SKM-1 (cell line): Measurements from ENCODE around the gene FAM111A.
A peak's percentile ranks its signal among the peaks of the same experiment; 100 is the strongest.

Experiments
- DNase-seq: peaks from one replicate; lab custom pipeline; 2025; ENCODE audit not compliant: unreplicated experiment; lab: John Stamatoyannopoulos, UW

The FAM111A gene

DNA sequence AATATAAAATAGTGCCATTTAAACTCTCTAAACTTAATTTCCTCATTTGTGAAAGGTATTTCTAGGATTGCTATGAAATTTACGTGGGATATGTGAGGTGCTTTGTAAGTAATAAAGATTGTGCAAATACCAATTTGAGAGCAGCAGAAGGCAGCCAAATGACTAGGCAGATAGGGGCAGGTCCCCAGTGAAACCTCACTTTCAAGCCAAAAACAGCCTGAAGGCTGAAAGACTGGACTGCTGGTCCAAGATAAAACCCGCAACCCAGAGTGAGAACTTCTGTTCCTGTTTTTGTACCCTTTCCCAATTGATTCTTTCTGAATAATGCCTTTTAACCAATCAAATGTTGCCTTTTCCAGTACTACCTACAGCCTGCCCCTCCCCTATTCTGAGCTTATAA is 36.5 kb downstream of the FAM111A start:
- DNase-seq = no peak

GRCh38 chr11:59180168-59180776 is 37.6 kb downstream of the FAM111A start:
- DNase-seq = no peak

DNA sequence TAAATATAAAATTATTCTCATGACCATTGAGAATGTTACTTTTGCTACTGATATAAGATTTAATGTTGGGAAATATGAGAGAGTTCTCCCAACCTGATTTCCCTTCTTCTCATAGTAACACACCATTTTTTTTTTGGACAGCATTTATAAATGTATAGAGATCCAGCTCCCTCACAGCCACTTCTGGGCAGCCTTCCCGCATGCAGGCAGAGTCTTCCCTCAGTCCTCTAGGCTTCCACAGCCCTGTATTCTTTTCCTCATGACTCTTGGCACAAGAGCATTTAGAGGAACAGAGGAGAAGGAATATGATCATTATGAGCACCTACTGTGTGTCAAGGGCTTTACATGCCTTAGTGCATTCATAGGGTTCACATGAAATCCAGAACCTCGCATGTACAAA is 38.3 kb downstream of the FAM111A start:
- DNase-seq = no peak

GRCh38 chr11:59181746-59182456 is 39.2 kb downstream of the FAM111A start:
- no peak for DNase-seq

GRCh38 chr11:59182457-59183151 is 39.9 kb downstream of the FAM111A start:
- no peak for DNase-seq

GRCh38 chr11:59183771-59184170 is 41.1 kb downstream of the FAM111A start:
- DNase-seq = no peak

DNA sequence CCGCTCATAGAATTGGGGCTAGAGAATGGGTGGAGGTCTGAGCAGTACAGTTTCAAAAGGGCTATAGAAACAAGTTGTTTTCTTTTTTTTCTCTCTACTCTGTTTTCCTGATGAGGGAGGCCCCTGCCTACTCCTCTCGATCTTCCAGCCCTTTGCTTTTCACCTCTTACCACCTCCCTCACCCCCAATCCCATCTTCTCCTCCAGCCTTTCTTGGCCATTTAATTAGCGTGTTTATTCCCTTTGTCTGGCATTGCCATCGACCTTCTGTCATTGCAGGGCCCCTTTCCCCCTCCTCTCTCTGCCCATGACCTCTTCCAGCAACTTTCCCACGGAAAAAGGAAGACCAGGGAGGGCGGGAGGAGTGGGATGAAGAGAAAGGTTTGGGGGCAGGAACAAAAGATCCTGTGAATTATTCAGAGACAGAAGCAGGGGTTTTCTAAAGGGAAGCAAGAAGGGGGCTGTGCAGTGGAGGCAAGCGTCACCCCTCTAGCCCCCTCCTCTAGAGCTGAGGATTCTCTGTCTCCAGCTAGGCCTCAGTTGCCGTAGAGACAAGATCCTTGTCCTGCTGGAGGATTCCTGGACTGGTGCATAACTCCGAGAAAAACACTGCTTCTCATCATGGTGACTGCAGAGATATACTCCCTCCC is 42.2 kb downstream of the FAM111A start:
- no peak for DNase-seq

DNA sequence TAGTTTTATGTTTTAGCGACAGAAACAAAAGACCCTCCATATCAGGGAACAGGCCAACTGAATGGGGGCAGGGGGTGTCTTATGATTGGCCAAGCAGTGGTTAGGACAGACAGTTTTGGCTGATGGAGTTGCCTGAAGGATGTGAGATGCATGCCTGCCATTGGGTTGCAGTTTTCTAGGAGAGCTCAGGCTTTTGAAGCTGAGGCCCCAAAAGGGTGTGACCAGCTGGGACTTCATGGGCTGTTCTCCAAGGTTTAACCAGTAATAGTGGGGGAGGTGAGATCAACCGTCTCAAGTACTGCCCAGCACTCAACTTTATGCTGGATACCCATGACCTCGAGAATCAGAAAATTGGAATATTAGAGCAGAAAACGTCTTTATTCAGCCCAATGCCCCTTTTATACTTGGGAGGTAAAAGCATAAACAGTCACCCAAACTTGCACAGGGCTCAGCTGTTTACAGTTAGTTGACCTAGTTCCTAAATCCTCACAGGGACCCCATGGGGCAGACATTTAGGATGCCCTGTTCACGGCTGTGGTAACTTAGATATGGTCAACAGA is 42.8 kb downstream of the FAM111A start:
- DNase-seq = no peak

DNA sequence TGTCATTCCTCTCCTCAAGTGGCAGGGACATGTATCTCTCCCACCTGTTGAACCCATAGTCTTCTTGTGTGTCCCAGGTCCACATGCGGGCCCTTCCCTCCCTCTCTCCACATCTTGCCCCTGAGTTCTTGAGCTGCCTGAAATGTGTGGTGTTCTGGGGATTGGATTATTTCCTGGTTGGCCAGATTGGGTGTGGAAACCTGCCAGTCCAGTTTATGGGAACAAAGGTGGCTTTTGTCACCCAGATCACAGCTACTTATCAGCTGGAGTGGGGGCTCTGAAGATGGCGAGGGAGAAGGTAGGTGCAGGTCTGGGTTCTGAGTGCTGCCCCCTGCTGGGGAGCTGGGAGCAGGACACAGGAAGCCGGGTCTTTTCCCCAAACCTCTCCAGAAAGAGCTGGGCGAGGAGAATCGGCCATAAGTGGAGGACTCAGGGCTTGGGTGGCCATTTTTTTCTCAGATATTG is 43.5 kb downstream of the FAM111A start:
- peak; percentile 16 for DNase-seq

DNA sequence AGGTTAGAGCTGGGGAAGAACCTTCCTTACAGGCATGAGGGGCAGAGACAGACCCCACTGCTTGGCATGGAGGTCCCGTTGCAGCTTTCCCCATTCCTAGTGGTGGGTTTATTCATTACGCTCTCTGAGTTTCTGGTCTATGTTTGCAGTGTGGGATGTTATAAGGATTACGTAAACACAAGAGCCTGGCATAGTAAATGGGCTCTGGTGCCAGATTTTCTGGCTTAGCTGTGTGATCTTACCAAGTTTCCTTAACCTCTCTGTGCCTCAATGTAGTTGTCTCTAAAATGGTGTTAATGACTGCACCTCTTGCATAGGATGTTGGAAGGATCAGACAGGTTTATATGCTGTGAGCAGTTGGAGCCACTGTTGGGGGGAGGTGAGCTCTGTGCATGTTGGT is 44.4 kb downstream of the FAM111A start:
- no peak for DNase-seq

DNA sequence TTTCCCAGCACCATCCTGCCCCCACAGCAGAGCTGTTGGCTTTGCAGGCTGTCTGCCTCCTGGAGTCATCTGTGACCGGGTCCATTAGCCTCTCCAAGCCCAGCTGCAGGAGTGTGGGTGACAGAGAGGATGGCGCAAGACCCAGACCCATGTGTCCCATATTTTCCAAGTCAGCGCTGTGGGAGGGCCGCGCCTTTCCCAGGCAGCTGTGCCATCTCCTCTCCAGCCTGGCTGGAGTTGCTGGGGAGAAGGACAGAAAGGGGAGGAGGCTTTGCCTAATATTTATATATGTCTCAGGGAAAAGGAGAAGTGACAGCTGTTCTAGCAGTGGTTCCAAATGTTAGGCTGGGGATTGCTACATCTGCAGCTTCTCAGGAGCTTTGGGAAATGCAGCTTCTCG is 44.9 kb downstream of the FAM111A start:
- no peak for DNase-seq

DNA sequence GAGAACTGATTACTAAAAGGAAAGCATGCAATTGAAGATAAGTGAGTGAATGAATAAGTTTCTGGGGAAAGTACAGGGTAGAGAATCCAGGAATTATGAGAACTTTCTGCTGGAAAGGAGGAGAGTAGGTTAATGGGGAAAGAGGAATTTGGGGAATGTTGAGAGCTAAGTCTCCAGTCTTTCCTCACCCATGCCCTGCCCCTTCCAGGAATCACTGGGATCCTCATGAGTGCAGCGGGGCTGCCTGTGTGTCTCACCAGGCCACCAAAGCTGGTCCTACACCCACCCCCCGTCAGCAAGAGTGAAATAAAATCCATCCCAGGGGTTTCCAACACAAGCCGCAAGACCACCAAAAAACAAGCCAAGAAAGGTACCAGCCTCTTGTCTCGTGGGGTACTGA is 46.3 kb downstream of the FAM111A start:
- no peak for DNase-seq

- DNase-seq = no peak
Measured at GRCh38 chr11:59189986-59190385, 47.3 kb downstream of the FAM111A start.

DNA sequence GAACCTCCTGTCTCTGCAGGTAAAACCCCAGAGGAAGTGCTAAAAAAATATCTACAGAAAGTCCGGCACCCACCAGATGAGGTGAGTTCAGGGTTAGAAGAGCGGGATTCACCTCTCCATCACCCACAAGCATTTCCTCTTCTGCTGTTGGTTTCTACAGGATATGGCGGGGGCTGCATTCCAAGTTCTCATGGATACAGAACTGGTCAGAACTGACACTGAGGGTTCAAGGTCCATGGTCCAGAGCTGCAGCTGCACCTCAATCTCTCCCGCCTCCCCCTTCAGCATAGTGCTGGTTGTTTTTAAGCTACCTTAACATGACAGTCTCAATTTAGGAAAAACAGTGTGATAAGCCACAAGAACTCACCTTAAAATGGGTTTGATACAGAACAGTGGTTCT is 48.4 kb downstream of the FAM111A start:
- DNase-seq = no peak

DNA sequence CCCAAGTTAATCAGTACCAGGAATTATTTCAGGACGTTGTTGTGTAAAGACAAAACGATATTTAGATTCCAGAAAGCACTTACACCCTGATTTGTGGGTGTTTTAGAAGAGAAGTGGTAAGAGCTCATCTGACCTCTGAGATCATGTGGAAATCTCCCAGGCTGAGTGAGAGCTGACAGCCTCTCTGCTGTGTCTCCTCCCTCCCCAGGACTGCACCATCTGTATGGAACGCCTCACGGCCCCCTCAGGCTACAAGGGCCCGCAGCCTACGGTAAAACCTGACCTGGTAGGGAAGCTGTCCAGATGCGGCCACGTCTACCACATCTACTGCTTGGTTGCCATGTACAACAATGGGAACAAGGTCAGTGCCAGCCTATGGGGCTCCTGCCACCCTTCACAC is 49.2 kb downstream of the FAM111A start:
- no peak for DNase-seq

GRCh38 chr11:59192446-59193020 is 49.9 kb downstream of the FAM111A start:
- no peak for DNase-seq

- no peak for DNase-seq
Measured at GRCh38 chr11:59193587-59194130, 51.0 kb downstream of the FAM111A start.

- no peak for DNase-seq
Measured at GRCh38 chr11:59195586-59195985, 52.9 kb downstream of the FAM111A start.

DNA sequence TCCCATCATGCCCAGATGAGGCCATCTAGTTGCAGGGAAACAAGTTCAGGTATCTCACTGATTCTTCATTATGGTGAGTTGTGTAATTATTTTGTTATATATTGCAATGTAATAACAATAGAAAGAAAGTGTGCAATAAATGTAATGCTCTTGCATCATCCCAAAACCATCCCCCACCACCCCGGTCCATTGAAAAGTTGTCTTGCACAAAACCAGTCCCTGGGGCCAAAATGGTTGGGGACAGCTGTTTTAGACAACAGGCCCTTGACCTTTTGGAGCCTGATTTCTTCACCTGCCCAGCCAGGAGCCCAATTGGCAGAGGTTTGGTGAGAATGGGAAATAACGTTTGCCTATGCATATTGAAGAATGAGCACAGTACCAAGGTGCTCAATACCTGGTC is 54.1 kb downstream of the FAM111A start:
- no peak for DNase-seq

DNA sequence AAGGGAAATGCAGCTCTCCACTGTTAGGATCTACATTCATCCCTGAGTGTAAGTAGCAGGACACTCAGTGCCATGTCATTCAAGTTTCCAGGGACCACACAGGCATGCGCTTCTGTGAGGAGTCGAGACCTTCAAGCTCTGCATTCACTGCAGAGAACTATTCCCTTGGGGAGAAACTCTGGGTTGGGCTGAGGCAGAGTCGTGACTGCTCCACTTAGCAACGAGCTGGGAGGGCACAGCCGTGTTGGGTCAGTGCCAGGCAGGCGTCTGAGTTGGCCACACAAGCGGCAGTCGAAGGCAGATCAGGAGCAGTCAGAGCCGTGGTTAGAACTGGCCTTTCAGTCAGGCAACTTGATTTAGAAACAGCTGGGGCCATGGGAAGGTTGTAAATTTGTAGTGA is 55.3 kb downstream of the FAM111A start:
- DNase-seq = no peak

DNA sequence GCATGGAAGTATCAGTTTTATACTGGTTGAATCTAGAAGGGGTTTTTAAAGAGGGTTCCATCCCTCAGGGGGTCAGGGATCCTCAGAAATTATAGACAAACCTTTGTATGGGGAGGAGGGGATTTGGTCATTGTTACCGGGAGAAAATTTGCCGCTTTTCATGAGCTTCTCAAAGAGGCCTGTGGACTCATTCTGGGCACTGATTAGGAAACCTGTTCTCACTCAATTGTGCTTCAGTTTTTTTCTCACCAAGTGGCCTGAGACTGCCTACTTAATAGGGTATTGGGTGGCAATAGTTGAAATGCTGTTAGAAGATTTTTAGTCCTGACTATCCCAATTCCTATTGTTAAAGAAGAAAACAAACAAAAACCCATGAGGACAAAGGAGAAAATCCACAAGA is 56.1 kb downstream of the FAM111A start:
- no peak for DNase-seq
